ENCODE measurements around the gene LRRC27.

Gene LRRC27

GRCh38 chr10:132360766-132361447 is 28.9 kb downstream of the LRRC27 start:
- DNase-seq = no peak

GRCh38 chr10:132361581-132362101 is 29.6 kb downstream of the LRRC27 start:
- DNase-seq = no peak

- DNase-seq = no peak
Observed at GRCh38 chr10:132362151-132362611, 30.2 kb downstream of the LRRC27 start.

- no peak for DNase-seq
Observed at GRCh38 chr10:132363376-132363775, 31.4 kb downstream of the LRRC27 start.

- no peak for DNase-seq
Observed at GRCh38 chr10:132363921-132364593, 32.1 kb downstream of the LRRC27 start.

- DNase-seq = no peak
Observed at GRCh38 chr10:132364594-132364970, 32.6 kb downstream of the LRRC27 start.

- no peak for DNase-seq
Observed at GRCh38 chr10:132365102-132365501, 33.1 kb downstream of the LRRC27 start.

- no peak for DNase-seq
Observed at GRCh38 chr10:132366006-132366405, 34.0 kb downstream of the LRRC27 start.

GRCh38 chr10:132366499-132366898 is 34.5 kb downstream of the LRRC27 start:
- no peak for DNase-seq

GRCh38 chr10:132368391-132368790 is 36.4 kb downstream of the LRRC27 start:
- DNase-seq = no peak

- DNase-seq = no peak
Observed at GRCh38 chr10:132368881-132369635, 37.1 kb downstream of the LRRC27 start.

- DNase-seq = no peak
Observed at GRCh38 chr10:132369636-132370185, 37.7 kb downstream of the LRRC27 start.

- no peak for DNase-seq
Observed at GRCh38 chr10:132370426-132371340, 38.7 kb downstream of the LRRC27 start.

GRCh38 chr10:132371641-132372081 is 39.7 kb downstream of the LRRC27 start:
- no peak for DNase-seq

- DNase-seq = no peak
Observed at GRCh38 chr10:132372516-132373095, 40.6 kb downstream of the LRRC27 start.

- no peak for DNase-seq
Observed at GRCh38 chr10:132373241-132373955, 41.4 kb downstream of the LRRC27 start.

GRCh38 chr10:132374176-132374575 is 42.2 kb downstream of the LRRC27 start:
- no peak for DNase-seq

- no peak for DNase-seq
Observed at GRCh38 chr10:132374612-132375011, 42.6 kb downstream of the LRRC27 start.

- no peak for DNase-seq
Observed at GRCh38 chr10:132375116-132375794, 43.3 kb downstream of the LRRC27 start.

- peak; percentile 21 to 51 for DNase-seq
Observed at GRCh38 chr10:132375795-132376297, 43.9 kb downstream of the LRRC27 start.

All from AML-193 (cell line).